OCI-LY7 (cell line): Measurements from ENCODE around the gene MRS2. TPM values are rescaled to one million over a fixed set of nuclear protein-coding genes. Genes with fewer than 3 reads are reported as not detected.

Source experiments
- BruUV-seq: library from RNA; stranded (reverse); fragments of 400-500 nt; replicated peaks from 2 replicates; lab custom pipeline; 2021; lab: Mats Ljungman, UMichigan
- CTCF ChIA-PET: fragments of 300-600 bp; sonication (Branson Sonifier 250); formaldehyde crosslinking; loops from one replicate; lab custom pipeline; 2022; ENCODE audit warnings: antibody characterized with exemption; ENCODE audit not compliant: unreplicated experiment; lab: Charles Lee
- POLR2A ChIA-PET: fragments of 300-600 bp; sonication (Branson Sonifier 250); formaldehyde crosslinking; loops from one replicate; lab custom pipeline; 2022; ENCODE audit warnings: antibody characterized with exemption; lab: Charles Lee
- DNase-seq: peaks from one replicate; pipeline ENCODE4 v3.0.0-alpha.2; 2015; ENCODE audit warnings: low spot score
- H2AFZ ChIP-seq: fragments of 200-600 bp; sonication (generic), shearing (Covaris generic); 2 replicates; pipeline ENCODE4 v1.6.1; 2014; ENCODE audit warnings: mild to moderate bottlenecking, antibody characterized with exemption, low read length, moderate library complexity
- H3K27ac ChIP-seq: fragments of 200-600 bp; sonication (generic); 2 replicates; pipeline ENCODE4 v1.5.1; 2014; ENCODE audit warnings: mixed run types, low read depth, mild to moderate bottlenecking, moderate library complexity, low read length, inconsistent platforms; ENCODE audit not compliant: poor library complexity, severe bottlenecking
- H3K36me3 ChIP-seq: fragments of 200-600 bp; sonication (generic); 2 replicates; pipeline ENCODE4 v1.6.1; 2014; ENCODE audit warnings: mild to moderate bottlenecking, antibody characterized with exemption, low read length, moderate library complexity, mixed read lengths; ENCODE audit not compliant: insufficient read depth
- H3K4me1 ChIP-seq: fragments of 200-600 bp; sonication (generic); 2 replicates; pipeline ENCODE4 v1.5.1; 2014; ENCODE audit warnings: mild to moderate bottlenecking, low read length; ENCODE audit not compliant: insufficient read depth, poor library complexity, severe bottlenecking
- H3K4me2 ChIP-seq: fragments of 200-600 bp; sonication (generic); 2 replicates; pipeline ENCODE4 v1.6.1; 2014; ENCODE audit warnings: mild to moderate bottlenecking, low read length
- H3K4me3 ChIP-seq: fragments of 200-600 bp; sonication (generic); 2 replicates; pipeline ENCODE4 v1.5.1; 2014; ENCODE audit warnings: mild to moderate bottlenecking, low read depth, low read length; ENCODE audit not compliant: poor library complexity, severe bottlenecking
- H3K79me2 ChIP-seq: fragments of 200-600 bp; sonication (generic); 2 replicates; pipeline ENCODE4 v1.6.1; 2016; ENCODE audit warnings: low read depth, mild to moderate bottlenecking, low read length, moderate library complexity, mixed read lengths; ENCODE audit not compliant: insufficient read depth
- H3K9me2 ChIP-seq: fragments of 200-600 bp; sonication (generic); 2 replicates; pipeline ENCODE4 v1.6.1; 2016; ENCODE audit warnings: mild to moderate bottlenecking, low read length, mixed read lengths; ENCODE audit not compliant: insufficient read depth
- H3K9me3 ChIP-seq: fragments of 200-600 bp; sonication (generic); 2 replicates; pipeline ENCODE4 v1.6.1; 2014; ENCODE audit warnings: mild to moderate bottlenecking, mixed run types, low read length, mixed read lengths
- H4K20me1 ChIP-seq: fragments of 200-600 bp; sonication (generic); 2 replicates; pipeline ENCODE4 v1.6.1; 2014; ENCODE audit warnings: mild to moderate bottlenecking, antibody characterized with exemption, low read length, moderate library complexity, mixed read lengths; ENCODE audit not compliant: insufficient read depth
- CTCF ChIP-seq: fragments of 200-600 bp; sonication (generic); conservative IDR thresholded peaks from 2 replicates; pipeline ENCODE4 v1.5.1; 2014; ENCODE audit warnings: mild to moderate bottlenecking, antibody characterized with exemption, low read length, moderate library complexity, mixed read lengths
- EZH2phosphoT487 ChIP-seq: fragments of 200-600 bp; sonication (generic); IDR thresholded peaks from 2 replicates; pipeline ENCODE4 v1.6.1; 2018; ENCODE audit warnings: low read depth, borderline replicate concordance, mild to moderate bottlenecking, mixed run types, antibody characterized with exemption, low read length, moderate library complexity, mixed read lengths
- intact Hi-C: fragments of 100-400 bp; cut with micrococcal nuclease; formaldehyde crosslinking; loops from one replicate; pipeline ENCODE4 v1.10.0; 2022; ENCODE audit not compliant: unreplicated experiment
- total RNA-seq, 2 experiments: library from RNA; depleted of rRNA in 1 of 2; stranded (reverse); fragments of >200 nt in 1 of 2; shearing (Covaris generic) in 1 of 2; gene quantifications; 2 replicates each; pipeline ENCODE4 v1.2.3, GENCODE V29; 2014 to 2022

Gene MRS2
- total RNA-seq, 2 experiments from 2014 or later, result 0.97 TPM; not detected in 1

GRCh38 chr6:24385536-24386269 lies 17.0 kb upstream of the MRS2 start:
- no peaks in the 10 kb centered on the region for H3K36me3 ChIP-seq
- H3K79me2 ChIP-seq, result no peaks in the 10 kb centered on the region
- no peak overlapping the region for H3K4me3 ChIP-seq
- no peaks in the 10 kb centered on the region for H3K4me1 ChIP-seq
- no peak overlapping the region for H2AFZ ChIP-seq
- ChIA-PET CTCF (no interaction called here), POLR2A (no interaction called here)
- BruUV-seq, result no TSS peak
- H3K27ac ChIP-seq, result no peak overlapping the region
- DNase-seq, result no peak
- H3K9me2 ChIP-seq, result no peaks in the 10 kb centered on the region
- TF ChIP-seq EZH2phosphoT487, result no peak
- TF ChIP-seq CTCF, result no peak
- no peaks in the 10 kb centered on the region for H3K9me3 ChIP-seq
- no peaks in the 10 kb centered on the region for H4K20me1 ChIP-seq
- intact Hi-C loops, result no loop called here
- no peak overlapping the region for H3K4me2 ChIP-seq

DNA sequence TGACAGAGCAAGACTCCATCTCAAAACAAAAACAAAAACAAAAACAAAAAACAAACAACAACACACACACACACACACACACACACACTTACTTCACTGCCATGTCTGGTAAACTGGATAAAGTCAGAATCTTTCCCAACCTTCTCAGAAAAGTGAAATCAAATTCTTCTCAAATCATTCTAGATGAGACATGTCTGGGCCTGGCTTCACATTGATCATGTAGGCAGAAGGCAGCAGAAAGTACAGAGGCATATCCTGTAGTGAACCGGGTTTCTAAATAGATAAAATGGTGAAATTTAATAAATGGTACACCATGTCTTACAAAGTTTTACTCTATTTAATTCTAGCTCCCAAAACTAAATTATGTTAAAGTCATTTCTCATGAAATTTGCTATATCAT lies 14.9 kb upstream of the MRS2 start:
- POLR2A ChIA-PET, result no interaction called here
- no peak overlapping the region for H3K4me3 ChIP-seq
- CTCF ChIA-PET, result no interaction called here

More for the DNA sequence above, 14.9 kb upstream of the MRS2 start:
- no peaks in the 10 kb centered on the region for H3K36me3 ChIP-seq
- no peak overlapping the region for H3K4me2 ChIP-seq
- BruUV-seq, result no TSS peak
- H3K79me2 ChIP-seq, result no peaks in the 10 kb centered on the region
- H3K27ac ChIP-seq, result no peak overlapping the region
- H3K9me3 ChIP-seq, result no peaks in the 10 kb centered on the region
- DNase-seq, result no peak
- no peaks in the 10 kb centered on the region for H3K4me1 ChIP-seq
- no peaks in the 10 kb centered on the region for H4K20me1 ChIP-seq
- intact Hi-C loops, result no loop called here
- H2AFZ ChIP-seq, result no peak overlapping the region
- H3K9me2 ChIP-seq, result no peaks in the 10 kb centered on the region
- TF ChIP-seq CTCF, result no peak
- TF ChIP-seq EZH2phosphoT487, result no peak
